IMR-90 (cell line): ENCODE results near the gene LMAN2. TPM values are rescaled to one million over a fixed set of nuclear protein-coding genes. Genes with fewer than 3 reads are reported as not detected.

Source experiments
- ATAC-seq: fragments of 200-7000 bp; cut with Tn5 transposase; 2 replicates; pipeline ENCODE4 v1.9.1; 2020; ENCODE audit warnings: low read depth, mild to moderate bottlenecking, moderate library complexity
- BruUV-seq: library from RNA; stranded (reverse); fragments of 400-500 nt; replicated peaks from 2 replicates; lab custom pipeline; 2021; lab: Mats Ljungman, UMichigan
- CTCF ChIA-PET: fragments of 300-600 bp; formaldehyde crosslinking; extraction: SDS; loops from one replicate; lab custom pipeline; 2021; ENCODE audit warnings: antibody characterized with exemption; lab: Yijun Ruan, JAX
- POLR2A ChIA-PET: fragments of 300-600 bp; sonication (Branson Sonifier 250); formaldehyde crosslinking; loops from one replicate; lab custom pipeline; 2022; ENCODE audit warnings: antibody characterized with exemption; ENCODE audit not compliant: unreplicated experiment; lab: Charles Lee
- DNase-seq: peaks from one replicate; pipeline ENCODE4 v3.0.0; 2013
- H2AFZ ChIP-seq: replicated peaks from 2 replicates; pipeline ENCODE3; 2013; ENCODE audit warnings: low read length, mild to moderate bottlenecking; ENCODE audit not compliant: poor library complexity
- H2AK5ac ChIP-seq: 2 replicates; pipeline ENCODE4 v1.6.1; 2013; ENCODE audit warnings: low read depth, low read length, inconsistent platforms
- H2AK9ac ChIP-seq: replicated peaks from 2 replicates; pipeline ENCODE3; 2013; ENCODE audit warnings: mild to moderate bottlenecking, low read depth, low read length, moderate library complexity; ENCODE audit not compliant: poor library complexity
- H2BK120ac ChIP-seq: 2 replicates; pipeline ENCODE4 v1.6.1; 2013; ENCODE audit warnings: low read depth, low read length, inconsistent platforms
- H2BK15ac ChIP-seq: 3 replicates; pipeline ENCODE4 v1.6.1; 2013; ENCODE audit warnings: low read depth, low read length, inconsistent platforms
- H2BK20ac ChIP-seq: 2 replicates; pipeline ENCODE4 v1.6.1; 2013; ENCODE audit warnings: low read depth, mild to moderate bottlenecking, inconsistent platforms, low read length, moderate library complexity
- H2BK5ac ChIP-seq: 2 replicates; pipeline ENCODE4 v1.6.1; 2013; ENCODE audit warnings: mild to moderate bottlenecking, low read depth, low read length, inconsistent platforms; ENCODE audit not compliant: poor library complexity, severe bottlenecking
- H3K14ac ChIP-seq: replicated peaks from 2 replicates; pipeline ENCODE4 v1.6.1; 2013; ENCODE audit warnings: low read depth, low read length, inconsistent platforms
- H3K18ac ChIP-seq: 2 replicates; pipeline ENCODE4 v1.6.1; 2013; ENCODE audit warnings: low read depth, low read length, control low read depth
- H3K23ac ChIP-seq: 2 replicates; pipeline ENCODE4 v1.6.1; 2013; ENCODE audit warnings: low read depth, low read length, inconsistent platforms
- H3K27ac ChIP-seq: 2 replicates; pipeline ENCODE4 v1.5.1; 2013; ENCODE audit warnings: mild to moderate bottlenecking, control low read depth, low read length; ENCODE audit not compliant: insufficient read depth
- H3K27me3 ChIP-seq: 2 replicates; pipeline ENCODE4 v1.6.1; 2013; ENCODE audit warnings: low read length; ENCODE audit not compliant: control insufficient read depth, insufficient read depth
- H3K36me3 ChIP-seq: 2 replicates; pipeline ENCODE4 v1.6.1; 2013; ENCODE audit warnings: low read length, mixed read lengths; ENCODE audit not compliant: control insufficient read depth, insufficient read depth
- H3K4ac ChIP-seq: 2 replicates; pipeline ENCODE4 v1.6.1; 2013; ENCODE audit warnings: low read depth, low read length, inconsistent platforms
- H3K4me1 ChIP-seq: 2 replicates; pipeline ENCODE4 v1.6.1; 2013; ENCODE audit warnings: low read length, mixed read lengths; ENCODE audit not compliant: control insufficient read depth, insufficient read depth
- H3K4me2 ChIP-seq: 2 replicates; pipeline ENCODE4 v1.6.1; 2013; ENCODE audit warnings: low read depth, mild to moderate bottlenecking, control low read depth, low read length, moderate library complexity
- H3K4me3 ChIP-seq: 2 replicates; pipeline ENCODE4 v1.5.1; 2013; ENCODE audit warnings: low read depth, mild to moderate bottlenecking, control low read depth, low read length, moderate library complexity; ENCODE audit not compliant: insufficient read depth
- H3K56ac ChIP-seq: 2 replicates; pipeline ENCODE4 v1.6.1; 2013; ENCODE audit warnings: low read length, inconsistent platforms; ENCODE audit not compliant: insufficient read depth; ENCODE audit errors: extremely low read depth
- H3K79me1 ChIP-seq, 2 experiments: 2 replicates each; pipeline ENCODE4 v1.6.1; 2013; ENCODE audit warnings: low read length in 2 of 2, inconsistent platforms in 1 of 2, low read depth in 1 of 2
- H3K9ac ChIP-seq: 2 replicates; pipeline ENCODE4 v1.6.1; 2013; ENCODE audit warnings: low read depth, low read length, control low read depth
- H3K9me1 ChIP-seq: 2 replicates; pipeline ENCODE4 v1.6.1; 2013; ENCODE audit warnings: low read length, inconsistent platforms; ENCODE audit not compliant: insufficient read depth
- H3K9me3 ChIP-seq: 2 replicates; pipeline ENCODE4 v1.6.1; 2013; ENCODE audit warnings: low read length; ENCODE audit not compliant: control insufficient read depth, insufficient read depth
- H4K20me1 ChIP-seq: 2 replicates; pipeline ENCODE4 v1.6.1; 2013; ENCODE audit warnings: low read length, inconsistent platforms; ENCODE audit not compliant: insufficient read depth
- H4K5ac ChIP-seq: 2 replicates; pipeline ENCODE4 v1.6.1; 2013; ENCODE audit warnings: mild to moderate bottlenecking, low read depth, low read length, control low read depth
- H4K8ac ChIP-seq, 2 experiments: 2 replicates each; pipeline ENCODE4 v1.6.1; 2013; ENCODE audit warnings: low read depth in 2 of 2, low read length in 2 of 2, control low read depth in 1 of 2, inconsistent platforms in 1 of 2
- H4K91ac ChIP-seq: 2 replicates; pipeline ENCODE4 v1.6.1; 2013; ENCODE audit warnings: low read depth, low read length, inconsistent platforms; ENCODE audit not compliant: insufficient read depth
- BHLHE40 ChIP-seq: fragments of 150-350 bp; IDR thresholded peaks from 2 replicates; pipeline ENCODE4 v1.6.1; 2016; ENCODE audit warnings: mild to moderate bottlenecking, low read depth, low read length
- CEBPB ChIP-seq: IDR thresholded peaks from 2 replicates; pipeline ENCODE4 v1.6.1; 2012; ENCODE audit warnings: low read depth, low read length, improper control_type of control experiment
- CHD1 ChIP-seq: IDR thresholded peaks from 2 replicates; pipeline ENCODE4 v1.6.1; 2012; ENCODE audit warnings: low read depth, low read length, improper control_type of control experiment
- FOS ChIP-seq: fragments of 150-350 bp; IDR thresholded peaks from 2 replicates; pipeline ENCODE4 v1.6.1; 2016; ENCODE audit warnings: low read depth, low read length
- MAFK ChIP-seq: IDR thresholded peaks from 2 replicates; pipeline ENCODE4 v1.6.1; 2012; ENCODE audit warnings: low read depth, low read length, improper control_type of control experiment
- MAZ ChIP-seq: IDR thresholded peaks from 2 replicates; pipeline ENCODE4 v1.6.1; 2012; ENCODE audit warnings: low read depth, mild to moderate bottlenecking, low read length, improper control_type of control experiment, moderate library complexity, borderline replicate concordance
- MXI1 ChIP-seq: IDR thresholded peaks from 2 replicates; pipeline ENCODE4 v1.6.1; 2012; ENCODE audit warnings: low read depth, mild to moderate bottlenecking, low read length, moderate library complexity, borderline replicate concordance
- NFE2L2 ChIP-seq: fragments of 150-350 bp; IDR thresholded peaks from 2 replicates; pipeline ENCODE4 v1.6.1; 2016; ENCODE audit warnings: low read depth, mild to moderate bottlenecking, low read length
- POLR2A ChIP-seq: IDR thresholded peaks from 2 replicates; pipeline ENCODE4 v1.6.1; 2012; ENCODE audit warnings: mild to moderate bottlenecking, low read depth, low read length
- RAD21 ChIP-seq: IDR thresholded peaks from 2 replicates; pipeline ENCODE4 v1.6.1; 2012; ENCODE audit warnings: low read length, improper control_type of control experiment
- RCOR1 ChIP-seq: IDR thresholded peaks from 2 replicates; pipeline ENCODE4 v1.6.1; 2012; ENCODE audit warnings: mild to moderate bottlenecking, low read length, improper control_type of control experiment; ENCODE audit not compliant: insufficient replicate concordance
- RFX5 ChIP-seq: IDR thresholded peaks from 2 replicates; pipeline ENCODE4 v1.8.0; 2012; ENCODE audit warnings: low read depth, mild to moderate bottlenecking, low read length, moderate library complexity
- SMC3 ChIP-seq: fragments of 150-350 bp; IDR thresholded peaks from 2 replicates; pipeline ENCODE4 v1.6.1; 2016; ENCODE audit warnings: low read depth, mild to moderate bottlenecking, antibody characterized with exemption, low read length, moderate library complexity
- WGBS, 2 experiments: methylation state at CpG; one replicate each; pipeline versions ENCODE4 v1.1.5 to v1.1.7; 2013; ENCODE audit warnings: missing lambda C conversion rate in 2 of 2; ENCODE audit not compliant: insufficient read length in 1 of 2; ENCODE audit errors: extremely low coverage in 2 of 2; 5-methylcytosine and 5-hydroxymethylcytosine counted together
- dilution Hi-C: fragments of 300-500 bp; cut with HindIII; formaldehyde crosslinking; loops from one replicate; pipeline ENCODE4 v1.14.3; 2018; ENCODE audit warnings: low sequenced_read_pairs; ENCODE audit not compliant: unreplicated experiment
- in situ Hi-C: fragments of 300-500 bp; cut with MboI; formaldehyde crosslinking; loops from 3 replicates; pipeline ENCODE4 v1.14.3; 2019; ENCODE audit warnings: low sequenced_read_pairs, inconsistent platforms, mixed read lengths
- intact Hi-C: fragments of 100-400 bp; cut with micrococcal nuclease; formaldehyde crosslinking; loops from 2 replicates; pipeline ENCODE4 v1.10.0; 2022
- polyA plus RNA-seq, 3 experiments: library from polyadenylated mRNA; depleted of rRNA; stranded (reverse); fragments of >200 nt; gene quantifications; 2 replicates each; pipeline ENCODE4 v1.2.3, GENCODE V29; 2012; ENCODE audit warnings: low replicate concordance in 1 of 3
- total RNA-seq: library from RNA; depleted of rRNA; stranded (reverse); fragments of >200 nt; gene quantifications from 2 replicates; pipeline ENCODE4 v1.2.3, GENCODE V29; 2012
- TF ChIP-seq, protein P1 (sequence below): fragments of 150-350 bp; IDR thresholded peaks from 2 replicates; pipeline ENCODE4 v1.6.1; 2017; ENCODE audit warnings: mild to moderate bottlenecking, antibody characterized with exemption, low read length, low read depth
- TF ChIP-seq, protein P2 (sequence below): fragments of 150-350 bp; IDR thresholded peaks from 2 replicates; pipeline ENCODE4 v1.6.1; 2016; ENCODE audit warnings: low read depth, mild to moderate bottlenecking, low read length, moderate library complexity, borderline replicate concordance
- TF ChIP-seq, protein P3 (sequence below): conservative IDR thresholded peaks from 2 replicates; pipeline ENCODE4 v1.5.1; 2012; ENCODE audit warnings: mild to moderate bottlenecking, low read depth, low read length, improper control_type of control experiment

Gene LMAN2
- total and polyA plus RNA-seq, 2 of the 4 experiments (the other 2 are of a cell fraction), result 253 to 303 TPM

DNA sequence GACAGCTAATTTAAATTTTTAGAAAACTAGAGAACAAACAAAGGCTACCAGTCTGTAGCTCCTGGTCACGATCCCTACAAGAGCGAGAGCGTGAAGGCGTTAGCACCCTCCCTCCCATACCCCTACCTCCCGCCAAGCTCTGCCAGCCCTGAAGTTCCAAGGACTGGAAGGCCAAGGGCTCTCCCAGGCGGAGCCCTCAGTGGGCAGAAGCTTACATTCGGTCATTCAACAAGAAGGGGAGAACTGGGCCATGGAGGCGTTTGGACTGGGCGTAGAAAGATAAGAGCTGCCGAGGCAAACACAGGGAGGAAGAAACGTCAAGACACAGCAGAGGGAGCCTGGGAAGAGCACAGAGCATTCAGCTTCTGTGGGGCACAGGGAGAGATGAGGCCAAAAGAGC lies 42.7 kb downstream of the LMAN2 start:
- H3K27ac ChIP-seq, result no peak overlapping the region
- H3K18ac ChIP-seq, result no peak overlapping the region
- intact Hi-C loops, result no loop called here
- no peak overlapping the region for H4K91ac ChIP-seq
- no peak overlapping the region for H2BK20ac ChIP-seq
- H4K8ac ChIP-seq, result no peak overlapping the region
- DNase-seq, result no peak
- POLR2A ChIA-PET, result no interaction called here
- H2BK120ac ChIP-seq, result no peak overlapping the region
- no peak overlapping the region for H4K5ac ChIP-seq
- no peak overlapping the region for H2BK5ac ChIP-seq
- no peak overlapping the region for H3K14ac ChIP-seq
- H3K79me1 ChIP-seq, result peaks cover 13 to 70% of the 10 kb centered on the region in 2 experiments; a peak in 3 of 4 replicates
- no peak overlapping the region for H3K4me2 ChIP-seq
- peaks cover 48% of the 10 kb centered on the region for H4K20me1 ChIP-seq
- H2AFZ ChIP-seq, result no peak overlapping the region
- H3K9me1 ChIP-seq, result 0 out of 2 replicates have a peak, but pooled peaks cover 4% of the 10 kb centered on the region
- H2AK9ac ChIP-seq, result no peak overlapping the region
- no peaks in the 10 kb centered on the region for H3K9me3 ChIP-seq
- H3K36me3 ChIP-seq, result peaks cover 19% of the 10 kb centered on the region
- H3K23ac ChIP-seq, result no peak overlapping the region
- no peak overlapping the region for H3K4me3 ChIP-seq
- dilution Hi-C loops, result no loop called here
- no peak overlapping the region for H3K4ac ChIP-seq
- no peak for ATAC-seq
- in situ Hi-C loops, result no loop called here
- TF ChIP-seq POLR2A (no peak), BHLHE40 (no peak), RAD21 (no peak), NFE2L2 (no peak), RCOR1 (no peak), FOS (no peak), CHD1 (no peak), MXI1 (no peak), RFX5 (no peak), SMC3 (no peak), MAZ (no peak), CEBPB (no peak), MAFK (no peak)
- TF ChIP-seq, protein P1, sequence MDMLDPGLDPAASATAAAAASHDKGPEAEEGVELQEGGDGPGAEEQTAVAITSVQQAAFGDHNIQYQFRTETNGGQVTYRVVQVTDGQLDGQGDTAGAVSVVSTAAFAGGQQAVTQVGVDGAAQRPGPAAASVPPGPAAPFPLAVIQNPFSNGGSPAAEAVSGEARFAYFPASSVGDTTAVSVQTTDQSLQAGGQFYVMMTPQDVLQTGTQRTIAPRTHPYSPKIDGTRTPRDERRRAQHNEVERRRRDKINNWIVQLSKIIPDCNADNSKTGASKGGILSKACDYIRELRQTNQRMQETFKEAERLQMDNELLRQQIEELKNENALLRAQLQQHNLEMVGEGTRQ, result no peak
- TF ChIP-seq, protein P2, sequence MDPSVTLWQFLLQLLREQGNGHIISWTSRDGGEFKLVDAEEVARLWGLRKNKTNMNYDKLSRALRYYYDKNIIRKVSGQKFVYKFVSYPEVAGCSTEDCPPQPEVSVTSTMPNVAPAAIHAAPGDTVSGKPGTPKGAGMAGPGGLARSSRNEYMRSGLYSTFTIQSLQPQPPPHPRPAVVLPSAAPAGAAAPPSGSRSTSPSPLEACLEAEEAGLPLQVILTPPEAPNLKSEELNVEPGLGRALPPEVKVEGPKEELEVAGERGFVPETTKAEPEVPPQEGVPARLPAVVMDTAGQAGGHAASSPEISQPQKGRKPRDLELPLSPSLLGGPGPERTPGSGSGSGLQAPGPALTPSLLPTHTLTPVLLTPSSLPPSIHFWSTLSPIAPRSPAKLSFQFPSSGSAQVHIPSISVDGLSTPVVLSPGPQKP, result no peak
- TF ChIP-seq, protein P3, sequence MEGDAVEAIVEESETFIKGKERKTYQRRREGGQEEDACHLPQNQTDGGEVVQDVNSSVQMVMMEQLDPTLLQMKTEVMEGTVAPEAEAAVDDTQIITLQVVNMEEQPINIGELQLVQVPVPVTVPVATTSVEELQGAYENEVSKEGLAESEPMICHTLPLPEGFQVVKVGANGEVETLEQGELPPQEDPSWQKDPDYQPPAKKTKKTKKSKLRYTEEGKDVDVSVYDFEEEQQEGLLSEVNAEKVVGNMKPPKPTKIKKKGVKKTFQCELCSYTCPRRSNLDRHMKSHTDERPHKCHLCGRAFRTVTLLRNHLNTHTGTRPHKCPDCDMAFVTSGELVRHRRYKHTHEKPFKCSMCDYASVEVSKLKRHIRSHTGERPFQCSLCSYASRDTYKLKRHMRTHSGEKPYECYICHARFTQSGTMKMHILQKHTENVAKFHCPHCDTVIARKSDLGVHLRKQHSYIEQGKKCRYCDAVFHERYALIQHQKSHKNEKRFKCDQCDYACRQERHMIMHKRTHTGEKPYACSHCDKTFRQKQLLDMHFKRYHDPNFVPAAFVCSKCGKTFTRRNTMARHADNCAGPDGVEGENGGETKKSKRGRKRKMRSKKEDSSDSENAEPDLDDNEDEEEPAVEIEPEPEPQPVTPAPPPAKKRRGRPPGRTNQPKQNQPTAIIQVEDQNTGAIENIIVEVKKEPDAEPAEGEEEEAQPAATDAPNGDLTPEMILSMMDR, result no peak
- peaks cover 9% of the 10 kb centered on the region for H3K4me1 ChIP-seq
- no peak overlapping the region for H3K9ac ChIP-seq
- no peak overlapping the region for H2AK5ac ChIP-seq
- H3K27me3 ChIP-seq, result no peaks in the 10 kb centered on the region
- no TSS peak for BruUV-seq
- CTCF ChIA-PET, result interaction anchor here (1.3 to 1.6 kb wide), 2 partner anchors 71 to 194 kb away, joined by 3 to 5 read pairs; no protein-coding TSS in a partner anchor
- H2BK15ac ChIP-seq, result no peak overlapping the region
- 93% methylated on average over 6 of the region's 11 CpGs; no CpG with 5 or more reads in 1 of the 2 experiments for WGBS, 2 experiments
- H3K56ac ChIP-seq, result no peak overlapping the region
